HG03457 (cell line): ENCODE data around the gene WDR1.

ENCODE experiments used
- ATAC-seq: cut with Tn5 transposase; IDR thresholded peaks from one replicate; pipeline ENCODE4 v1.9.1; 2021; ENCODE audit warnings: moderate number of reproducible peaks; ENCODE audit not compliant: unreplicated experiment

The WDR1 gene

DNA sequence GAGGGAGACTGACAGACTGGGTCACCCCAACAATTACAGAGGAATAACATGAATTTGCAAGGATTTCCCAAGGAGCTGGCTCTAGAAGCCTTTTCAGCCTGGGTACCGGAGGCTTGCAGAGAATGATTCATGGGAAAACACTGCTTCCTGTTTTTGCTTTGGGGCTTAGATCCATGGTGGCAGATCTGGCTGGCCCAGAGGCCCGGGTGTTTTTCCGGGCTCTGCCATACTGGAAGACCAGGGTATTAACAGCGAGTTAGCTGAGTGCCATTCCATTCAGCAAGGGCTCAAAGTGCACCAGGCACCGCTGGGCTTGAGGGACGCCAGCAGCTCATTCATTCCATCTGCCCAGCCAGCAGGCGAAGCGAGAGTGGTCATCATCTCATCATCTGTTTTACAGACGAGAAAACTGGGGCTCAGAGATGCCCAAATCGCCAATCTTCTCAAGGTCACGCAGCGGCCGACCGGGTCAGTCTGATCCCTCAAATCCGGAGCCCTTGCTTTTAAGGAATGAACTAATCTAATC lies 1.3 kb downstream of the WDR1 start:
- ATAC-seq, result no peak

- no peak for ATAC-seq
These were observed 2.0 kb downstream of the WDR1 start for GRCh38 chr4:10114607-10115006.

DNA sequence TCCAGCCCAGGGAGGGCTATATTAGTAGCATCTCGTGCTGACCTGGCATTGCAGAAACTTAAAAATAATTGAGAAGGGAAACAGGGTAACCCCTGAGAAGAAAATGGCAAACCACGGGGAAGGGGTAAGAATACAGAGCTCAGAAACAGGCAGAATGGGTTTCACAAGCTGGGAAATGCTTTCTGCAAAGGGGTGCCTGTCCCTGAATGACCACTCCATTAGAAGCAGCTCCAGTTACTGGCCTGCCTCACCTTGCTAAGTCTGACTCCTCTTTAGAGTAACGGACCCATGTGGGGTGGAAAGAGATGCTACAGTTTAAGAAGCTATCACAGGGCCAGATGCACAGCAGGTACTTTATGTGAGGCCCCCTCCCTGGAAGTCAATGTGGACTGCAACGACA lies 2.5 kb downstream of the WDR1 start:
- ATAC-seq, result no peak

DNA sequence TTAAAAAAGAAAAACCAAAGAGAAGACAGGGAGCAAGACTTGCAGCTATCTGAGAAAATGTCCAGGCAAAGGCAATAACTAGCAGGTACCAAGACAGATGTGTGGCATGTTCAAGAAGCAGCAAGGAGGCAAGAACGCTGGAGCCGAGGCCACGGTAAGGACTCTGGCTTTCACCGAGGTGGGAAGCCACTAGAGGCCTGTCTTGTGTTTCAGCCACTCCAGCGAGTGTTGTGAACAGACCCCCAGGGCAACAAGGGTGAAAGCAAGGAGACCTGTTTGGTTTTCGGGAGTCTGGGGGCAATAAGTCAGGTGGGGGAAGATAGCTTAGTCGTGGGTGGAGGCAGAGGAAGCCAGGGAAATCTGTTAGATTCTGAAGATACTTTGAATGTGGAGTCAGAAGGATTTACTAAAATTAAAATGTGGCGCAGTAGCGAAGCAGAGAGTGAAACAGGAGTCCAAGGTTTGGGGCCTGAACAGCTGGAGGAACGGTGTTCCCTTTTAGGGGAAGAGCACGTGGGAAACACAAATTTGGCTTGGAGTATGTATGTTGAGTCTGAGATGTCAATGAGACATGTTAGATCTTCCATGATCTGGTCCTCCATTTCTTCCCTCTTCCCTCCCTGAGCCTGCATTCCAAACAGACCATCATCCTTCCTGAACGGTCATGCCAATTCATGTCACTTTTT lies 3.1 kb downstream of the WDR1 start:
- no peak for ATAC-seq

DNA sequence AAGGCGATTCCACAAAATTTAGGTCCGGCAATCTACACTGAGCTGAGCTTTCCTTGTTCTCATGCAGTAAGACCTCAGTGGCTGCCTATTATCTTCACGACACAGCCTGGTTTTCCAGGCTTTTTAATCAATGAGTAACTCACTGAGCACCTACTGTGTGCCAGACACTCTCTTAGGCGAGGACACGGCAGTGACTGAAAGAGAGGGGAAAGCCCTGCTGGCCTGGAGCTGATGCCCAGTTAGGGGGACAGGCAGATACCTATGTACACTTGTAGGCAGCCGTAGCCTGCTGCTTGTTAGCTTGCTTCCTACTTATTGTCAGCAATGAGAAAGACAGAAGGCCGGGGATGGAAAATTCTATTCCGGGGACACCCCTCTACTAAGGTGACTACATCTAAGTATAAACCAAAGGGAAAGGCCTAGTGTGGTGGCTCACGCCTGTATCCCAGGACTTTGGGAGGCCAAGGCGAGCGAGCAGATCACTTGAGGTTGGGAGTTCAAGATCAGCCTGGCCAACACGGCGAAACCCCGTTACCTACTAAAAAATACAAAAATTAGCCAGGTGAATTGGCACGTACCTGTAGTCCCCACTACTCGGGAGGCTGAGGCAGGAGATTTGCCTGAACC lies 3.8 kb downstream of the WDR1 start:
- no peak for ATAC-seq

GRCh38 chr4:10111067-10111801 lies 5.4 kb downstream of the WDR1 start:
- ATAC-seq, result no peak

- ATAC-seq, result no peak
These were observed 6.5 kb downstream of the WDR1 start for GRCh38 chr4:10109995-10110670.

- ATAC-seq, result no peak
These were observed 7.5 kb downstream of the WDR1 start for GRCh38 chr4:10108818-10109783.

GRCh38 chr4:10108391-10108790 lies 8.2 kb downstream of the WDR1 start:
- ATAC-seq, result no peak

DNA sequence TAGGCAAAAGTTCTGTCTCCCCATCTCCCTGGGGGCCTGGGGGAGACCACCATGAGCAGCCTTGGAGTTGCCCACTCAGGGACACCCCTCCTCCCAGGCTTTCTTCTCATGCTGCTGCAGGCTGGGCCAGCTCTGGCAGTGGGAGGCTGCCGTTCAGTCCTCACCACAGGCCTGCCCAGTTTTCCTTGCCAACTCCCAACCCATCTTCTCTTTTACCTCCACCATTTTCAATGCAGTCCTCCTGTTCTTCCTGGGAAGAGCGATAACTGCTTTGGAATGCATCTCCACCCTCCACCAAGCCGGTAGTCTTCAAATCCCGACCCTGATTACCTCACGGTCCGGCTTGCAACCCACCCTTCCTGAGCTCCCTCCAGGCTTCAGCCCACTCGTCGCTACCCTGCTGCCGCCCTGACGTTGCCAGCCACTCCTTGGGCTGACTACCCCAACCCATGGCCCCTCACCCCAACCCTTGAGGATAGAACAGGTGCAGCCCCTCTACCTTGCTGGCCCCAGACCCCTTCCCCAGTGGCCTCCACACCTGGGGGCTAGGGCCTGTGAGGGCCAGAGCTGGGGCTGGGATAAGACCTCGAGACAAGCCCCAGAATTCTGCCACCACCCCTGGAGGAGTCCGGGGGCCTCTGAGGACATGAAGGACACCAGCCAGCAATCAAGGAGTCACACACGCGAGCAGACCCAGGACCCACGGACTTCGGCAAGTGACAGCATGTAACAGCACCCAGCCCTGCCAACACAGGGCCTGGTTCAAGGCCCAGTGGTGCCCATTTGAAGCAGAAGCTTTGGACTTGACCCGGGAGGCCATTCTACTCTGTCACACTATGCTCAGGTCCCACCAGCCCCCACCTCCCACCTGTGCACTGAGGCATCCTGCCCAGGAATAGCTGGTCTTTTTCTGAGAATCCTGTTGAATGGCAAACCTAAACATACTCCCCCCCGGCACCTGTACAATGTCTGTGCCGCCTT lies 9.2 kb downstream of the WDR1 start:
- ATAC-seq, result no peak

GRCh38 chr4:10106421-10107039 lies 10.1 kb downstream of the WDR1 start:
- ATAC-seq, result no peak

- no peak for ATAC-seq
These were observed 10.7 kb downstream of the WDR1 start for GRCh38 chr4:10105920-10106319.

DNA sequence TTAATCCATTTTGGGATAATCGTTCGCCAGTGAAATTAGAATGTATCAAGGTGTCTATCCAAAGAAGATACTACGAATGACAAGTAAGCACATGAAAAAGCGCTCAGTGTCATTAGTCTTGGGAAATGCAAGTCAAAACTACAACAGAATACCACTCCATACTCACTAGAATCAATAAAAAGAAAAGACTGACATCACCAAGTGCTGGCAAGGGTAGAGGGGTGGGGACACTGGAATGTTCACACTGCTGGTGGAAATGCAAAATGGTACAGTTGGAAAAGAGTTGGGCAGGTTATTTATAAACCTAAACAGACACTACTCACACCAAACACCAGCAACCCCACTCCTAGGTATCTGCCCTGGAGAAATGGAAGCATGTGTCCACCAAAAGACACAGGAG lies 11.2 kb downstream of the WDR1 start:
- no peak for ATAC-seq

GRCh38 chr4:10104991-10105276 lies 11.7 kb downstream of the WDR1 start:
- ATAC-seq, result no peak

DNA sequence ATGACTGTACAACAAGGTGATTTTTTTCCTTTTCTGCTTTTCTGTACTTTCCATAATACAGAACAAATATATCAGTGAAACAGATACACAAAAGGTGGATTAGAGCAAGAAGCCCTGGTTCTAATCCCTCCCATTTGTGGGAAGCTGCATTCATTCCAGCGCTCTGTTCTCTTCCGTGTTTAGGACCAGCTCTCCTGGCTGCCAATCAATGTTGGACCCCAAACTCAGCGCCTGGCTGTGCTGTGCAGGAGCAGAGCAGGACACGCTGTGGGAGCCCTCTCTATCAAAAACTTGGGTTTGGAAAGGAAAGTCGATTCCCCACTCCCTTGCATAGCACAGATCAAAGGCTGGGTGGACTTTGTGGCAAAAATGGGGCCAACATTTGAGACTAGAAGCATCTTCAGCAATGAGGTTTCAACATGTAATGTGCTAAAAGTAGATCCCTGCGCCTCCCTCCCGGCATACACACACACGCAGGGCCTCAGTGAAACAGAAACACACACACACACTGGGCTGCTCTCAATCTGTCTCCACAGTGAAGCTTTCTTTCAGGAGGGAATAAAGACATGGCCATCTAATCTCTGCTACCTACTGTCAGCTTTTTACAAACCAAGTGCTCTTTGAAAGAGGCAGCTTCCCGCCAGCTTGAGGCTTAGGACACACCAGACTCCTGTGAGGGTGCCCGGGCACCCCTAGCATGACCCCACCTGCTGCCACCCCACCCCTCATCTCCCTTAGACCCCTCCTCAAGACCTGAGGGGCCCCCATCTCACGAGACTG lies 12.2 kb downstream of the WDR1 start:
- no peak for ATAC-seq

- no peak for ATAC-seq
These were observed 13.9 kb downstream of the WDR1 start for GRCh38 chr4:10102474-10103332.
